Measurements from ENCODE around the gene PAFAH1B2.
"Not testable (repeated sequence)": the region's sequence is repeated elsewhere in the genome, so short reads cannot be mapped to it uniquely, and the experiment has no call there.

PAFAH1B2 gene

GRCh38 chr11:117206111-117206510 is 62.0 kb downstream of the PAFAH1B2 start:
- not testable (repeated sequence) for DNase-seq

GRCh38 chr11:117206859-117207258 is 62.8 kb downstream of the PAFAH1B2 start:
- DNase-seq, result not testable (repeated sequence)

DNA sequence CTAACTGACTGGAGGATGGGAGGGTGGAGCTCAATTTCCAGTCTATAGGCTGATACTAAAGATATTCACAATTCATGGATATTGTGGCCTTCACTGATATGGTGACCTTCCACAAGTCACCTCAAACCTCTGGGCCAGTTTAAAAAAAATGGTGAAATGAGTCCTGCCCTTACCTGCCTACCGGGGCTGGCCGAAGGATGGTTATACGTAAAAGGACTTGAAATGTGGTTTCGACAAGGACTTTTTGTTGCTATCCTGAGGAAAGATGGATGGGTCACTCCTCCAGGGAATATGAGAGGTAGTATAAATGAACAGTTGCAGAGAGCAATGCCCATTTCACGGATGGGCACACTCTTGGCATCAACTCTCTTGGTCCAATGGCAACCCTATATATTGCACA is 63.4 kb downstream of the PAFAH1B2 start:
- DNase-seq, result not testable (repeated sequence)

DNA sequence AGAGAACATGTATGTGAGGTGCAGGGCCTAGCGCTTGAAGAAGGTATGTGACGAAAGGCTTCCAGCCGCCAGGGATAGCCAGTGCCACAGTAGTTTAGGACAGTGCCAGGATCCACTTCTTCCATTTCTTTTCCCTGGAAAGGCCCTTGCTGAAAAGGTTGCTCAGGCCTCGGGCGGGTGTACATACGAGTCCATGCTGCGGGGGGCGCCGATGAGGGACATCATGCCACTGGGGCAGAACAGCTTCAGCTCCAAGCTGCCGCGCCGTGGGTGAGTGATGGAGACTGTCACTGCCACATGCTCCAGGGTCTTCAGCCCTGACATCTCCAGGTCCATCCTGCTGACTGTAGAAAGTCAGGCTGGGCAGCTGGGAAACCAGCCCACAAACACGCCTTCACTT is 64.6 kb downstream of the PAFAH1B2 start:
- DNase-seq, result not testable (repeated sequence)

DNA sequence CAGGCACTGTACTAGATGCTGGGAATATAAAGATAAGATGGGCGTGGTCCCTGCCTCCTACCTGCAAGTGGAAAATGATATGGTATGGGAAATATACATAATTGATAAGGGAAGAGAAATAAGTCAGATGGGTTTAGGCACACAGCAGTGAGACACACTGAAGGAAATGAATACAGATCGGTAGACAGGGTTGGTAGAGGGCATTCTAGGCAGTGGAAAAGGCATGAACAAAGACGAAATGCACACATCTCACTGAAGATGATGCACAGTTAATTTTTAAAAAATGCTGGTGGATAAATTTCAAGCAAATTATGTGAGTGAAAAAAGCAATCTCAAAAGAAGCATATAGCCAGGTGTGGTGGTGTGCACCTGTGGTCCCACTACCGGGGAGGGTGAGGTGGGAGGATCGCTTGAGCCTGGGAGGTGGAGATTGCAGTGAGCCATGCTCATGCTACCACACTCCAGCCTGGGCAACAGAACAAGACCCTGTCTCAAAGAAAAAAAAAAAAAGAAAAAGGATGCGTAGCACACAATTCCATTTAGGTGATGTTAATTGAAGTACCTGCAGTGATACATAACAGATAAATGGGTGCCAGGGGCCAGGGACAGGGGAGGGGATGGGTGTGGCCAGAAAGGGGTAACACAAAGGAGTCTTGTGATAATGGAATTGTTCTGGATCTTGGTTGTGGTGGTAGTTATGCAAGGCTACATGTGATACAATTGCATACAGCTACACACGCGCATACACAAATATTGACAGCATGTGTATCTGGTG is 65.5 kb downstream of the PAFAH1B2 start:
- DNase-seq, result not testable (repeated sequence)

- no peak for DNase-seq
These were observed 66.5 kb downstream of the PAFAH1B2 start for GRCh38 chr11:117210620-117211019.

GRCh38 chr11:117212697-117213355 is 68.7 kb downstream of the PAFAH1B2 start:
- DNase-seq, result no peak

DNA sequence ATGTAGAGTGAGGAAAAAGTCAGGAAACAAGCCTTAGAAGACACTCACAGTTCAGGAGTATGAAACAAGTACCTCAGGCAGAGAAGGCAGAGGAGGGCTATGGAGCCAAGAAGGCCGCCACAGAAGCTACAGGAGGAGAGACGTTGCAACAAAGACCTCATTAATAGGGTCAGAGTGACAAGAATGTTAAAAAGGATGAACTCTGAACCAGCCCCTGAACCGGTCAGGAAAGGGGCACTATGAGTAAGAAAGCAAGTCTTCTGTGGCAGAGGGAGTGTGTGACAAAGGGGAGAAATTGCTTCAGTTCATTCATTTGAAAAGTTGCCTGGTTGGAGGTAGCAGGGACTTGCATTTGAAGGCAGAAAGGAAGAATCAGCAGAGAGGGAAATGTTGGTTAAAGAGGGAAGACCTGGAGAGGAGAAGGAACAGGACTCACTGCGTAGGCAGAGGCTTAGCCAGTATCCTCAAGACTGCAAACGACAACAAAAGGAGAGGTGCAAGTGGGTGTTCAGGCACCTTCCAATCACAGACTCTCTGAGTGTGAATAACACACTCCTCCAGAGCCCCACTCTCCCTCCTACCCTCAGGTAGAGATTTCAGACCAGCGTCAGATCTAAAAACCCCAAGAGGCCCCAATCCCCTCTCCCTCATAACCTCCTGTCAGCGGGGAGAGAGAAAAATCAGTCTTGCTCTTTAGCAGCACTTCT is 70.5 kb downstream of the PAFAH1B2 start:
- no peak for DNase-seq

DNA sequence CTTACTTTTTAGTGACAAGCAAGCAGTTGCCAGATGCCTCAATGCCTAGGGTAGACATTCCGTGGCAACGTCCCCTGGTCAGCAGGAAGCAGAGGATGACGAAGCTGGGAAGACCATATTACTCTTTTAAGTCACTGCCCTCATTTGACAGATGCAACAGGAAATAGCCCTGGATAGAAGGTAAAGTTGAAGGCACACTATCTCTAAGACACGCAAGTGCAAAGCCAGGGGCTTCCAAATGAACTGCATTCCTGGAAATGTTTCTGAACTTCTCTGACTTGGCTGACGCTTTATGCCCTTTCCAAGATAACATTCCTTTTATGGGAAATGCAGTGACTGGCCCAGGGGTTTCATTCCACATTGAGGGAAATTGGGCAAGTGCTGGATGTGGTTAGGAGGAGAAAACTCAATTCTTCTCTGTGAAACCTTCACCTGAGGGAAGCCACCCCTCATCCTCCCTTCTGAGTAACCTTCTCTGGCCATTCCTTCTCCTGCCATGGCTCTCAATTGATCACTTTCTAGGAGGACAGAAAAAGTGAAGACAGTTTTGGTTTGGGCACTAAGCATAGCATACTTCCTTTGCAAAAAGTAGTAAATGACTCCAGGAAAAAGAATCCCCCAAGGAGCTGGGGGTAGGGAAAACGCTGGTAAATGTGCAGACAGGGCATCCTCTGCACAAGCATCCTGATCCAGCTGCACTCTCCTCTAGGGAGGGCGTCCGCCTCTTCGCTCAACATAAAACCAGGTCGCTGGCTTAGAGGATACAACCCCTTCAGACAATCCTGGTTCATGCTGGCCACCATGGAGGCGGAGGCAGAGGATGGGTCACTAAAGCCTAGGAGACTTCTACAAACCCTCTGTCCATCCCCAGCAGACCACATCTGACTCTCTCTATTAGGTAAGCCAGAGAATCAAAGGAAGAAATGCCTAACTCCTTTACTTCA is 73.3 kb downstream of the PAFAH1B2 start:
- DNase-seq, result no peak

DNA sequence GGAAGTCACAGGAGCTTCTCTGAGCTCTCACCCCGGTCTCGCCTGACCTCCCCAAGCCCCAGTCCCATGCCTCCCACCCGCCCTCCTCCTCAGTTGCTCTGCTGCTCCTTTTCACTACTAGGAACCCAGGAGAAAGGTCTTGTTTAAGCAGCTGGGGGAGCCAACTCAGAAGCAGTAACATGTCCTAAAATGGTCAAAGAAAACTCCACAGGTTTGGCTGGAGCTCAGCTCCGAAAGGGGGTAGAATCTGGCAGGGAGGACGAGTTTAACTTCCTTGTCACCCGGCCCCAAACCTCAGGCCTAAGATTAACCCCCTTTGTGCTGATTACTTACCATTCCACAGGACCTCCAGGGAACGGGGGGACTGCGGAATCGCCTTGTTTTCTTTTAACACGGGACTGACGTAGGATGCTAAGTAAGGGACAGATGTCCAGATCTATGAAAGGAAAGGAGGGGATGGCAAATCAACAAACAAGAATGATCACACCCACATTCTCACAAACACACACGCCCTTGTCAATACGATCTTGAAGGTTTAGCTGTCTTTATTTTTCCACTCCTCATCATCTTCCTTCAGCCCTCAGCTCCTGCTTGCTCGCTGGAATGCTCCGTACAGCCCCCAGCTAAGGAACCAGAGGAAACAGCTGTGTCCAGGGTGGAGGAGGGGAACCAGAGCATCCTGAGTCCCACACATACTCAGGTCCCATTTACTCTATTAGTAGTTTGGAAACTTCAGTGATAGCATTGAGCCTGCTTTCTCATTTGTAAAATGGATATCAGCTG is 74.2 kb downstream of the PAFAH1B2 start:
- DNase-seq, result no peak

GRCh38 chr11:117219001-117219400 is 74.9 kb downstream of the PAFAH1B2 start:
- no peak for DNase-seq

GRCh38 chr11:117219455-117219854 is 75.4 kb downstream of the PAFAH1B2 start:
- no peak for DNase-seq

GRCh38 chr11:117219995-117220394 is 75.9 kb downstream of the PAFAH1B2 start:
- DNase-seq, result no peak

DNA sequence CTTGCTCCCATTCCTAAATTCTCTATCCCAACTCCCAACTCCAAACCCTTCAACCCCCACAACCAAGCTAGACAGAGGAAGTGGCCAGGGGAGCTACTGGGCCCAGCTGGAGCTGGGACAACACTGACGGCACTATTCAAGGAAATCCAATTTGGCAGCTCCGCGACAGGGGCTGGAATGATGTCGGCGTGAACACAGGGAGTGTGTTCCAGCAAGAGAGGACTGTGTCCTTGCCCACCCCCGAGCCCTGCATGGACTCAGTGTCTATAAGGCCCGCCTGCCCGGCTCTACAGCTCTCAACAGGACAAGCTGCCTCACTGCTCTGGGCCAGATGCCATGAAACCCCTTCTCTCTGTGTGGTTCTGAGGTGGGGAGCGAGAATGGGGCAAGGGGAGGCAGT is 76.5 kb downstream of the PAFAH1B2 start:
- no peak for DNase-seq

- peak; percentile 22 for DNase-seq
These were observed 77.1 kb downstream of the PAFAH1B2 start for GRCh38 chr11:117220999-117221774.

GRCh38 chr11:117221775-117222517 is 77.9 kb downstream of the PAFAH1B2 start:
- DNase-seq, result peak; percentile 51

DNA sequence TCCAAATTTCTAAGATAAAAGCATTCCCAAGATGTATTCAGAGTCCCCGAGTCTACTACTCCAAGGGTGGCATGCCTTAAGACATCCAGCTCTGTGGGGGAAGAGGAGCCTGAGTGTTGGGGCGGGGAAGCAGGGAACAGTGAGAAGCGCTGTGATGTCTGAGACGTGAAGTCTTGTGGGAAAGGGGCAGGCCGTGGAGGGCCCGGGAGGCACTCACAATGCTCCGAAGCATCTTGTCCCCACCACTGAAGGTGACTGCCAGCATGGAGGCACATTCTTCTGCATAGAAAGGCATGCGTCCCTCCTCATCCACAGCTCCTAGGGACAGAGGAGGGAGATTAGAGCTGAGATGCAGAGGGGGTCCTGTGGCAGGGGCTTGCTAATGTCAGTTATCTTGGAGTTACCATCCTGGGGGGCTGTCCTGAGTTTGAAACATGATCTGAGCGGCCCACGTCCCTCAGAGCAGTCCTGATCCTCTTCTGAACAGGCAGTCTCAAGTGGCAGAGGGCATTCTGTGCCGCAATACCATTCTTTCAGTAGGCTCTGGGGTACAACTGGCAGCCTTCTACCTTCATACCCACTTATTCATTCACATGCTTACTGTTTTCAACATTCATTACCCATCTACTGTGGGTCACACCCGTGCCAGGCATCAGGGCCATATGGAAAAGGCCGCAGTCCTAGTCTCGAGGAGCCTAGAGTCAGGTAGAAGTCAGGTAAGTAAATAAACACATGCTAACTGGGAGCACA is 79.1 kb downstream of the PAFAH1B2 start:
- DNase-seq, result no peak

DNA sequence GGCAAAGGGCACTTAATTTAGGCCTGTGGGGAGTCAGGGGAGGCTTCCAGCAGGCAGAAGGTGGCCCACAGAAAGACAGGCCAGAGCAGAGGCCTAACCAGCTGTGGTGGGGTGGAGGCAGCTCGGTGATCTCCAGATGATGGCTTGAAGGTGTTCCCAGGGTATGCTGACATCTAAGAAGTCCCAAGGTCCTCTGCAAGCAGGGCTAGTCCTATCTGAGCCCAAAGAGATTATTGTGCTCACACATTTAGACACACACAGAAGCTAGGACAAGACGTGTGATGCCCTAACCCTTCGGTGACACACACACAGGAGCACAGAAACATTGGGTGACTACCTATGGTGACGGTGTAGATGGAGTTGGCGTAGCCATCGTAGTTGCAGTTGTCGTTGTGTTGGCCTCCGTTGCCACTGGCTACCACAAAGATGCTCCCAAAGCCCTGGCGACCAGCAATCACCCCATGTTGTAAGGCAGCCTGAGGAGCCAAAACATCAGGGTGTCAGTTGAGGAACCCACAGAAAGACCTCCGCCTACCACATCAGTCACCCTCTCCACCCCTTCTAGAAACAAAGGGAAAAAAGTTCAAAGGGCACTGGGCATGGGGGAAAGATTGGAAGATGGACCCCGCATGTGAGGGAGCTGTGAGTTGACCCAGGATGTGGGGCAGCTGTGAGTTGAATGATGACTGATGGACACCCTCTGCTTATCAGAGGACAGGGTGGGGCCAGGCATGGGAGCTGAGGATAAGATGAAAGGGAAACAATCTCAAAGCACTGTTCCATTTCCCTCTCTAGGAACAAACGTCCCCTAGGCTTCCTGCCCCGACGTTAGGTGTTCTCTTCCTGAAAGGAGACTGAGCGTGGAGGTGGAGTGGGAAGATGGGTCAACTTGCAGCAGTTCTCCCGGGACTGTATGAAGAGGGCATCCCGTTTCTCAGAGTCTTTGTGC is 79.9 kb downstream of the PAFAH1B2 start:
- no peak for DNase-seq

All from DMS 273 treated with DMSO at 0.1 percent for 48 hours (cell line).